A549 (cell line): Measurements from ENCODE around the gene CHIT1. TPM values are rescaled to one million over a fixed set of nuclear protein-coding genes. Genes with fewer than 3 reads are reported as not detected.

Source experiments
- ATAC-seq, 2 experiments: fragments of 200-7000 bp in 1 of 2; fragments of >200 bp in 1 of 2; cut with Nextera tagmentation in 1 of 2; cut with Tn5 transposase in 1 of 2; 3 replicates each; pipeline versions ENCODE4 v1.8.0 to v1.9.1; 2018 to 2020; ENCODE audit warnings: mild to moderate bottlenecking in 1 of 2, moderate library complexity in 1 of 2
- CTCF ChIA-PET: fragments of 300-600 bp; sonication (Branson Sonifier 250); formaldehyde crosslinking; extraction: SDS; loops from one replicate; lab custom pipeline; 2021; ENCODE audit warnings: antibody characterized with exemption, inconsistent platforms; lab: Yijun Ruan, JAX
- POLR2A ChIA-PET: fragments of 350-600 bp; formaldehyde crosslinking; extraction: SDS; loops from one replicate; lab custom pipeline; 2021; ENCODE audit warnings: antibody characterized with exemption, inconsistent platforms; lab: Yijun Ruan, JAX
- DNase-seq, 2 experiments: peaks; one replicate each; pipeline versions ENCODE4 v3.0.0 to v3.0.0-alpha.2; 2011 to 2016; ENCODE audit warnings: low read depth in 1 of 2, low spot score in 1 of 2
- FAIRE-seq: peaks from 2 replicates; lab custom pipeline; 2011; peaks lifted over from hg19 to GRCh38; lab: Jason Lieb, UNC
- H3K27ac ChIP-seq, 2 experiments: fragments of >200 bp; sonication (Bioruptor Twin); formaldehyde crosslinking; 3 replicates each; pipeline ENCODE4 v1.5.1; 2016 to 2017
- H3K4me1 ChIP-seq: fragments of >200 bp; sonication (Bioruptor Twin); formaldehyde crosslinking; 3 replicates; pipeline ENCODE4 v1.6.1; 2016
- H3K4me2 ChIP-seq: fragments of >200 bp; sonication (Bioruptor Twin); formaldehyde crosslinking; 3 replicates; pipeline ENCODE4 v1.6.1; 2016
- H3K4me3 ChIP-seq: fragments of >200 bp; sonication (Bioruptor Twin); formaldehyde crosslinking; 3 replicates; pipeline ENCODE4 v1.5.1; 2016
- H3K9me3 ChIP-seq: fragments of >200 bp; sonication (Bioruptor Twin); formaldehyde crosslinking; 3 replicates; pipeline ENCODE4 v1.6.1; 2016
- CBX2 ChIP-seq: fragments of 200-600 bp; sonication (generic); IDR thresholded peaks from 2 replicates; pipeline ENCODE4 v1.6.1; 2016; ENCODE audit warnings: low read depth, mild to moderate bottlenecking, borderline replicate concordance
- CTCF ChIP-seq: fragments of >200 bp; sonication (Bioruptor Twin); formaldehyde crosslinking; IDR thresholded peaks from 3 replicates; pipeline ENCODE4 v1.5.1; 2016
- ELK1 ChIP-seq: fragments of 150-350 bp; IDR thresholded peaks from 2 replicates; pipeline ENCODE4 v1.6.1; 2014; ENCODE audit warnings: low read depth, mild to moderate bottlenecking, low read length
- EP300 ChIP-seq, 2 experiments: fragments of >200 bp; sonication (Bioruptor Twin); formaldehyde crosslinking; IDR thresholded peaks; 2 replicates in 1 of 2; 3 replicates in 1 of 2; pipeline ENCODE4 v1.6.1; 2016 to 2017
- FOSB ChIP-seq: fragments of 250-450 bp; sonication (Bioruptor Pico); IDR thresholded peaks from 2 replicates; pipeline ENCODE4 v1.5.0; 2020; ENCODE audit warnings: mild to moderate bottlenecking, moderate library complexity
- FOSL2 ChIP-seq, 2 experiments: fragments of 450-650 bp in 1 of 2; fragments of >200 bp in 1 of 2; sonication (Bioruptor Twin) in 1 of 2; formaldehyde crosslinking; IDR thresholded peaks; 2 replicates each; pipeline versions ENCODE4 v1.5.0 to v1.6.1; 2016 to 2020; ENCODE audit warnings: mild to moderate bottlenecking in 1 of 2, moderate library complexity in 1 of 2
- HMGXB4 ChIP-seq: fragments of 250-450 bp; sonication (Bioruptor Pico); IDR thresholded peaks from 2 replicates; pipeline ENCODE4 v1.5.0; 2021; ENCODE audit warnings: mild to moderate bottlenecking, moderate library complexity, borderline replicate concordance
- HOXA7 ChIP-seq: fragments of 250-450 bp; sonication (Bioruptor Pico); IDR thresholded peaks from 2 replicates; pipeline ENCODE4 v1.5.0; 2020; ENCODE audit warnings: mild to moderate bottlenecking, moderate library complexity
- JUNB ChIP-seq: fragments of >200 bp; sonication (Bioruptor Twin); formaldehyde crosslinking; IDR thresholded peaks from 2 replicates; pipeline ENCODE4 v1.6.1; 2016
- KDM1A ChIP-seq: fragments of 200-600 bp; sonication (generic); IDR thresholded peaks from 2 replicates; pipeline ENCODE4 v1.6.1; 2016; ENCODE audit warnings: low read depth, mild to moderate bottlenecking
- KDM5A ChIP-seq: fragments of 200-600 bp; sonication (generic); IDR thresholded peaks from 2 replicates; pipeline ENCODE4 v1.6.1; 2016; ENCODE audit warnings: antibody characterized with exemption, mild to moderate bottlenecking
- MAX ChIP-seq: IDR thresholded peaks from 2 replicates; pipeline ENCODE4 v1.6.1; 2012
- NFE2L2 ChIP-seq: fragments of 150-350 bp; conservative IDR thresholded peaks from 2 replicates; pipeline ENCODE4 v1.6.1; 2014; ENCODE audit warnings: low read length
- NR3C1 ChIP-seq: fragments of >200 bp; sonication (Bioruptor Twin); formaldehyde crosslinking; IDR thresholded peaks from 3 replicates; pipeline ENCODE4 v1.6.1; 2017
- PBX3 ChIP-seq: IDR thresholded peaks from 2 replicates; pipeline ENCODE4 v1.6.1; 2012
- PHF8 ChIP-seq: fragments of 200-600 bp; sonication (generic); IDR thresholded peaks from 2 replicates; pipeline ENCODE4 v1.6.1; 2016; ENCODE audit warnings: low read depth, mild to moderate bottlenecking, antibody characterized with exemption, moderate library complexity, borderline replicate concordance
- RARB ChIP-seq: fragments of 250-450 bp; sonication (Bioruptor Pico); IDR thresholded peaks from 2 replicates; pipeline ENCODE4 v1.8.0; 2021; ENCODE audit warnings: mild to moderate bottlenecking, moderate library complexity
- SMC3 ChIP-seq: fragments of >200 bp; sonication (Bioruptor Twin); formaldehyde crosslinking; IDR thresholded peaks from 3 replicates; pipeline ENCODE4 v1.6.1; 2018; ENCODE audit warnings: inconsistent platforms
- TP53 ChIP-seq: fragments of 250-450 bp; sonication (Bioruptor Pico); IDR thresholded peaks from 2 replicates; pipeline ENCODE4 v1.5.0; 2021; ENCODE audit warnings: mild to moderate bottlenecking, moderate library complexity
- ZC3H11A ChIP-seq: fragments of 450-650 bp; IDR thresholded peaks from 2 replicates; pipeline ENCODE4 v1.6.1; 2014; ENCODE audit warnings: antibody characterized with exemption, mild to moderate bottlenecking
- ZNF302 ChIP-seq: fragments of 250-450 bp; sonication (Bioruptor Pico); IDR thresholded peaks from 2 replicates; pipeline ENCODE4 v1.9.0; 2021; ENCODE audit warnings: inconsistent platforms, mild to moderate bottlenecking, moderate library complexity
- WGBS: methylation state at CpG from one replicate; pipeline ENCODE4 v1.1.6; 2017; ENCODE audit errors: missing lambda C conversion rate; 5-methylcytosine and 5-hydroxymethylcytosine counted together
- polyA plus RNA-seq, 4 experiments: library from polyadenylated mRNA; depleted of rRNA in 3 of 4; stranded (reverse); fragments of >200 nt; fragmentation: RNase III in 1 of 4; extraction: RNeasy Plus Mini Kit Qiagen cat#74134 plus additional on column Dnase treatment in 1 of 4; gene quantifications; 2 replicates in 3 of 4; 3 replicates in 1 of 4; pipeline ENCODE4 v1.2.3, GENCODE V29; 2011 to 2017

The CHIT1 gene
- polyA plus RNA-seq, 2 of the 4 experiments (the other 2 are of a cell fraction) = not detected

- FAIRE-seq (no peak), DNase-seq (no peak), ATAC-seq (no peak)
- peaks cover 34% of the 10 kb centered on the region for H3K4me1 ChIP-seq
- no peak overlapping the region for H3K4me2 ChIP-seq
- peak overlapping the region in 1 of 2 experiments; percentile 81; a peak in 4 of 6 replicates for H3K27ac ChIP-seq
- ChIA-PET POLR2A (no interaction called here), CTCF (interaction anchor here (0.6 to 13.2 kb wide), 10 partner anchors 8 to 136 kb away, joined by 3 to 188 read pairs (median 4); partner anchors contain the start of genes ADORA1 and CHI3L1)
- 81% methylated on average over 6 of the region's 9 CpGs for WGBS
- no peaks in the 10 kb centered on the region for H3K9me3 ChIP-seq
- no peak for TF ChIP-seq RARB (CRISPR knock-in tag)
- TF ChIP-seq ZNF302 (CRISPR knock-in tag) = no peak
- TF ChIP-seq TP53 (CRISPR knock-in tag) = no peak
- no peak for TF ChIP-seq EP300 (IDR thresholded peaks at IDR 0.05)
- no peak for TF ChIP-seq CBX2
- no peak for TF ChIP-seq NR3C1
- no peak for TF ChIP-seq KDM5A
- TF ChIP-seq ELK1 = no peak
- TF ChIP-seq FOSL2 (IDR thresholded peaks at IDR 0.05) = no peak
- TF ChIP-seq FOSL2 (CRISPR knock-in tag; IDR thresholded peaks at IDR 0.05) = no peak
- no peak for TF ChIP-seq ZC3H11A
- no peak for TF ChIP-seq PHF8
- TF ChIP-seq CTCF = no peak
- TF ChIP-seq HMGXB4 = no peak
- no peak for TF ChIP-seq FOSB (CRISPR knock-in tag)
- TF ChIP-seq PBX3 = no peak
- no peak overlapping the region for H3K4me3 ChIP-seq
Observed at GRCh38 chr1:203175827-203176241, 53.6 kb downstream of the CHIT1 start.

- no peak for ATAC-seq
- peak within 1 kb of the TSS; percentile 76 to 81; a peak in 5 of 6 replicates for H3K27ac ChIP-seq
- ChIA-PET CTCF (interaction anchor here (0.6 to 13.2 kb wide), 10 partner anchors 8 to 136 kb away, joined by 3 to 188 read pairs (median 4); partner anchors contain the start of genes ADORA1 and CHI3L1), POLR2A (no interaction called here)
- H3K4me2 ChIP-seq = no peak within 1 kb of the TSS; the same call in 2 of the 3 replicates
- no peak for DNase-seq
- WGBS = 100% methylated on average over 2 of the region's 5 CpGs
- TF ChIP-seq SMC3 (no peak), HOXA7 (CRISPR knock-in tag) (no peak), JUNB (no peak), FOSL2 (IDR thresholded peaks at IDR 0.05) (no peak), FOSL2 (CRISPR knock-in tag; IDR thresholded peaks at IDR 0.05) (no peak), NFE2L2 (no peak), KDM1A (no peak), MAX (no peak)
- FAIRE-seq = no peak
- H3K4me3 ChIP-seq = no peak within 1 kb of the TSS
- no peaks in the 10 kb centered on the region for H3K9me3 ChIP-seq
- peaks cover 34% of the 10 kb centered on the region for H3K4me1 ChIP-seq
Observed at GRCh38 chr1:203175237-203175826, 54.1 kb downstream of the CHIT1 start, which contains the start of gene MYBPH. Gene MYBPH, minus strand, starts transcription at chr1:203175826. Its CDS starts 71 bp downstream, at chr1:203175755.
